Endothelial cell of umbilical vein (primary cell): ENCODE data around the gene CAPRIN2. TPM values are rescaled to one million over a fixed set of nuclear protein-coding genes. Genes with fewer than 3 reads are reported as not detected.
A peak's percentile ranks its signal among the peaks of the same experiment; 100 is the strongest.

Source experiments
- BruUV-seq: library from RNA; stranded (reverse); fragments of 400-500 nt; replicated peaks from 2 replicates; lab custom pipeline; 2021; lab: Mats Ljungman, UMichigan
- CTCF ChIA-PET: fragments of 300-600, 350-600 bp; sonication (Branson Sonifier 250); formaldehyde crosslinking; loops from one replicate; lab custom pipeline; 2021; ENCODE audit warnings: antibody characterized with exemption, inconsistent platforms; lab: Charles Lee
- POLR2A ChIA-PET: fragments of 300-600, 350-600 bp; sonication (Branson Sonifier 250); formaldehyde crosslinking; loops from one replicate; lab custom pipeline; 2021; ENCODE audit warnings: antibody characterized with exemption, inconsistent platforms; lab: Charles Lee
- DNase-seq: peaks from one replicate; pipeline ENCODE4 v3.0.0-alpha.2; 2011; ENCODE audit warnings: low read depth, low spot score
- FAIRE-seq: peaks from 2 replicates; lab custom pipeline; 2011; peaks lifted over from hg19 to GRCh38; lab: Jason Lieb, UNC
- H2AFZ ChIP-seq: 2 replicates; pipeline ENCODE4 v1.6.0; 2012; ENCODE audit warnings: low read depth, low read length, control low read depth, inconsistent platforms
- H3K27ac ChIP-seq: 2 replicates; pipeline ENCODE4 v1.5.1; 2011; ENCODE audit warnings: low read depth, mild to moderate bottlenecking, control low read depth, low read length, moderate library complexity; ENCODE audit not compliant: insufficient read depth
- H3K27me3 ChIP-seq, 2 experiments: 2 replicates each; pipeline versions ENCODE4 v1.6.0 to v1.6.1; 2011; ENCODE audit warnings: low read length in 2 of 2, mixed read lengths in 1 of 2; ENCODE audit not compliant: control insufficient read depth in 2 of 2, insufficient read depth in 2 of 2
- H3K36me3 ChIP-seq, 2 experiments: 2 replicates in 1 of 2; 3 replicates in 1 of 2; pipeline ENCODE4 v1.5.1; 2011; ENCODE audit warnings: low read length in 2 of 2, mild to moderate bottlenecking in 1 of 2, moderate library complexity in 1 of 2; ENCODE audit not compliant: control insufficient read depth in 2 of 2, insufficient read depth in 2 of 2; ENCODE audit errors: extremely low read depth in 1 of 2
- H3K4me1 ChIP-seq: 3 replicates; pipeline ENCODE4 v1.5.1; 2011; ENCODE audit warnings: mild to moderate bottlenecking, low read length; ENCODE audit not compliant: control insufficient read depth, insufficient read depth; ENCODE audit errors: extremely low read depth
- H3K4me2 ChIP-seq: 2 replicates; pipeline ENCODE4 v1.6.1; 2011; ENCODE audit warnings: low read length, control low read depth, mixed read lengths; ENCODE audit not compliant: insufficient read depth
- H3K4me3 ChIP-seq, 3 experiments: fragments of 200-600 bp in 1 of 3; sonication (generic), shearing (Covaris generic) in 1 of 3; replicated peaks in 1 of 3; 2 replicates each; pipeline ENCODE4 v1.5.1; 2011 to 2016; ENCODE audit warnings: control low read depth in 3 of 3, low read length in 3 of 3, mild to moderate bottlenecking in 2 of 3, inconsistent platforms in 1 of 3, low read depth in 1 of 3, moderate library complexity in 1 of 3; ENCODE audit not compliant: insufficient read depth in 1 of 3
- H3K79me2 ChIP-seq: 2 replicates; pipeline ENCODE4 v1.6.0; 2012; ENCODE audit warnings: low read length, inconsistent platforms; ENCODE audit not compliant: control insufficient read depth, insufficient read depth
- H3K9ac ChIP-seq: replicated peaks from 2 replicates; pipeline ENCODE3; 2011; ENCODE audit warnings: low read length, control low read depth; ENCODE audit not compliant: insufficient read depth; ENCODE audit errors: extremely low read depth
- H3K9me1 ChIP-seq: replicated peaks from 3 replicates; pipeline ENCODE4 v1.6.0; 2011; ENCODE audit warnings: mild to moderate bottlenecking, low read length; ENCODE audit not compliant: control insufficient read depth, insufficient read depth; ENCODE audit errors: extremely low read depth
- H3K9me3 ChIP-seq: replicated peaks from 2 replicates; pipeline ENCODE4 v1.5.1; 2012; ENCODE audit warnings: low read length, inconsistent platforms; ENCODE audit not compliant: control insufficient read depth, insufficient read depth
- H4K20me1 ChIP-seq: replicated peaks from 2 replicates; pipeline ENCODE3; 2011; ENCODE audit warnings: mild to moderate bottlenecking, low read length; ENCODE audit not compliant: control insufficient read depth, insufficient read depth; ENCODE audit errors: extremely low read depth
- EZH2 ChIP-seq: IDR thresholded peaks from 2 replicates; pipeline ENCODE4 v1.6.1; 2012; ENCODE audit warnings: borderline replicate concordance, low read depth, mild to moderate bottlenecking, moderate library complexity, low read length, inconsistent platforms; ENCODE audit not compliant: severe bottlenecking
- FOS ChIP-seq: IDR thresholded peaks from 2 replicates; pipeline ENCODE4 v1.6.1; 2011; ENCODE audit warnings: mild to moderate bottlenecking, low read length, moderate library complexity, borderline replicate concordance; ENCODE audit not compliant: insufficient read depth
- GATA2 ChIP-seq: IDR thresholded peaks from 2 replicates; pipeline ENCODE4 v1.7.0; 2011; ENCODE audit warnings: low read depth, mild to moderate bottlenecking, moderate library complexity, mixed read lengths, low read length; ENCODE audit not compliant: insufficient read length, insufficient read depth
- JUN ChIP-seq: IDR thresholded peaks from 2 replicates; pipeline ENCODE4 v1.6.1; 2011; ENCODE audit warnings: borderline replicate concordance, low read depth; ENCODE audit not compliant: insufficient read length, insufficient read depth
- MYC ChIP-seq: IDR thresholded peaks from one replicate; pipeline ENCODE4 v1.6.1; 2011; ENCODE audit warnings: mild to moderate bottlenecking, low read depth, low read length
- POLR2A ChIP-seq: IDR thresholded peaks from 2 replicates; pipeline ENCODE4 v1.6.1; 2012; ENCODE audit warnings: low read depth, mild to moderate bottlenecking, control low read depth, low read length
- POLR2AphosphoS5 ChIP-seq: IDR thresholded peaks from 2 replicates; pipeline ENCODE4 v1.6.1; 2012; ENCODE audit warnings: low read depth, mild to moderate bottlenecking, control low read depth, low read length, moderate library complexity; ENCODE audit not compliant: insufficient read depth
- dilution Hi-C: fragments of 300-500 bp; cut with MboI; formaldehyde crosslinking; loops from one replicate; pipeline ENCODE4 v1.15.0; 2019; ENCODE audit warnings: low sequenced_read_pairs; ENCODE audit not compliant: extremely low pct_ligation_motif_present
- intact Hi-C: fragments of 100-400 bp; cut with micrococcal nuclease; formaldehyde crosslinking; loops from one replicate; pipeline ENCODE4 v1.10.0; 2022
- polyA plus RNA-seq, 4 experiments: library from polyadenylated mRNA; depleted of rRNA in 3 of 4; stranded (reverse) in 3 of 4; unstranded in 1 of 4; fragments of >200 nt; gene quantifications; 2 replicates each; pipeline versions ENCODE4 v1.2.1 to v1.2.3, GENCODE V29; 2011 to 2012; ENCODE audit warnings: missing spikeins in 1 of 4
- total RNA-seq: library from RNA; stranded (reverse); gene quantifications from 2 replicates; pipeline ENCODE4 v1.2.3, GENCODE V29; 2021
- TF ChIP-seq, protein P1 (sequence below), 2 donors: IDR thresholded peaks; 1 replicate in 1 of 2; 2 replicates in 1 of 2; pipeline ENCODE4 v1.5.1; 2011; ENCODE audit warnings: low read length in 2 of 2, mild to moderate bottlenecking in 2 of 2, moderate library complexity in 2 of 2, control low read depth in 1 of 2, inconsistent platforms in 1 of 2, low read depth in 1 of 2; ENCODE audit not compliant: insufficient read depth in 1 of 2; ENCODE audit errors: extremely low read depth in 1 of 2
- TF ChIP-seq, protein P2 (sequence below): IDR thresholded peaks from 2 replicates; pipeline ENCODE4 v1.6.1; 2011; ENCODE audit not compliant: insufficient read depth, insufficient read length

The CAPRIN2 gene
- total and polyA plus RNA-seq, 2 donors (not counting 3 experiments of a cell fraction or from before 2014, with no cell fraction given): 13.5 to 25.0 TPM

DNA sequence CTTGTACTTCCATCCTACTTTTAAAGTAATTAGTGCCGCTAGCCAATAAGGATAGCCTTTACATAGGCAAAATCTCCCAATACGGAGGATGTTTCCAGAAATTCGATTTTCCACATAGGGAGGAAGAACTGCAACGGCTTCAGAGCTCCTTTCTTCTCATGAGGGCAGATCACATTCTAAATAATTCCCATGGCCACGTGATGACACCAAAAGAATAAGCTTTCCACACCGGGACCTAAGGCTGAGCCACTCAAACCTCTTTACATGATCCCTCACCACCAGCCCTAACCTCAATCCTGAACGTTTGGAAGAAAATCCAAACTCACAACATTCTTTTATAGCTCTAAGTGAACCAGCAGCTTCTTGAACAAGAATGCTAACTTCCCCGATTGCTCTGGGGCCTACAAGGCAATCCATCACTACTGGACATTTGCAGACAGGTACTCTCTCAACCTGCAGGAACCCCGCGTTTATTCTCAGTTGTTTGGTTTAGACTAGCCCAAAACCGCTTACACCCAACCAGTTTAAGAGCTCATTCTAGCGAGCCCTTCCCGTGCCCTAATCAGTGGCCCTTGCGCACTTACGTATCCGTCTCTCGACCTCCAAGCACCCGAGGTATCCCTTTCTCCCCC is 884 bp downstream of the CAPRIN2 start:
- Histone ChIP-seq H3K4me3 (peak overlapping the region; percentile 7 to 70 (median 48)), H4K20me1 (no peaks in the 10 kb centered on the region), H3K36me3 (peaks cover 0 to 1% of the 10 kb centered on the region in 2 experiments), H3K4me2 (peak overlapping the region; percentile 55), H3K9ac (peak overlapping the region; percentile 29), H3K4me1 (peaks cover 15% of the 10 kb centered on the region), H3K27me3 (no peaks in the 10 kb centered on the region), H2AFZ (peak overlapping the region; percentile 0), H3K9me3 (no peaks in the 10 kb centered on the region), H3K79me2 (peaks cover 49% of the 10 kb centered on the region), H3K9me1 (no peaks in the 10 kb centered on the region), H3K27ac (peak overlapping the region; percentile 14)
- dilution Hi-C loops: no loop called here
- intact Hi-C loops: loop anchor here (1.0 kb wide), 3 partner anchors 41 to 59 kb away; partner anchors contain the start of gene IPO8
- no TSS peak for BruUV-seq
- POLR2A ChIA-PET: interaction anchor here (1.0 to 2.8 kb wide), 2 partner anchors 39 to 42 kb away, joined by 4 to 22 read pairs; no protein-coding TSS in a partner anchor
- CTCF ChIA-PET: interaction anchor here (0.8 to 5.2 kb wide), 16 partner anchors 9 to 58 kb away, joined by 3 to 55 read pairs (median 5); partner anchors contain the start of gene IPO8
- TF ChIP-seq FOS (no peak), MYC (no peak), POLR2AphosphoS5 (no peak), JUN (no peak), EZH2 (no peak), POLR2A (no peak), GATA2 (no peak)
- TF ChIP-seq, protein P1, sequence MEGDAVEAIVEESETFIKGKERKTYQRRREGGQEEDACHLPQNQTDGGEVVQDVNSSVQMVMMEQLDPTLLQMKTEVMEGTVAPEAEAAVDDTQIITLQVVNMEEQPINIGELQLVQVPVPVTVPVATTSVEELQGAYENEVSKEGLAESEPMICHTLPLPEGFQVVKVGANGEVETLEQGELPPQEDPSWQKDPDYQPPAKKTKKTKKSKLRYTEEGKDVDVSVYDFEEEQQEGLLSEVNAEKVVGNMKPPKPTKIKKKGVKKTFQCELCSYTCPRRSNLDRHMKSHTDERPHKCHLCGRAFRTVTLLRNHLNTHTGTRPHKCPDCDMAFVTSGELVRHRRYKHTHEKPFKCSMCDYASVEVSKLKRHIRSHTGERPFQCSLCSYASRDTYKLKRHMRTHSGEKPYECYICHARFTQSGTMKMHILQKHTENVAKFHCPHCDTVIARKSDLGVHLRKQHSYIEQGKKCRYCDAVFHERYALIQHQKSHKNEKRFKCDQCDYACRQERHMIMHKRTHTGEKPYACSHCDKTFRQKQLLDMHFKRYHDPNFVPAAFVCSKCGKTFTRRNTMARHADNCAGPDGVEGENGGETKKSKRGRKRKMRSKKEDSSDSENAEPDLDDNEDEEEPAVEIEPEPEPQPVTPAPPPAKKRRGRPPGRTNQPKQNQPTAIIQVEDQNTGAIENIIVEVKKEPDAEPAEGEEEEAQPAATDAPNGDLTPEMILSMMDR (IDR thresholded peaks at IDR 0.05; ENCODE audit: extremely low read depth in 1 of 2, insufficient read depth in 1 of 2, low read depth in 1 of 2, low read length in 2 of 2): no peak
- TF ChIP-seq, protein P2, sequence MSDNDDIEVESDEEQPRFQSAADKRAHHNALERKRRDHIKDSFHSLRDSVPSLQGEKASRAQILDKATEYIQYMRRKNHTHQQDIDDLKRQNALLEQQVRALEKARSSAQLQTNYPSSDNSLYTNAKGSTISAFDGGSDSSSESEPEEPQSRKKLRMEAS: no peak
- DNase-seq (peak; percentile 31), FAIRE-seq (no peak)
